ENCODE data around the gene CPSF3. TPM values are rescaled to one million over a fixed set of nuclear protein-coding genes. Genes with fewer than 3 reads are reported as not detected.

The CPSF3 gene
- total and polyA plus RNA-seq, 2 of the 13 experiments (the other 11 are each of a cell fraction or from before 2014, with no cell fraction given): 19.8 to 93.0 TPM

GRCh38 chr2:9423922-9424272, 443 bp downstream of the CPSF3 start (continued):
- TF ChIP-seq AFF4 (CRISPR knock-in tag; IDR thresholded peaks at IDR 0.05): no peak
- TF ChIP-seq SIX4 (CRISPR knock-in tag; IDR thresholded peaks at IDR 0.05): no peak
- TF ChIP-seq ZNF784 (CRISPR knock-in tag; IDR thresholded peaks at IDR 0.05; ENCODE audit: borderline replicate concordance): no peak
- no peak for TF ChIP-seq ZNF619 (CRISPR knock-in tag; IDR thresholded peaks at IDR 0.05)
- TF ChIP-seq POLR2AphosphoS2 (IDR thresholded peaks at IDR 0.05; ENCODE audit: low read depth, low read length): no peak
- no peak for TF ChIP-seq ZNF780A (CRISPR knock-in tag; IDR thresholded peaks at IDR 0.05)
- TF ChIP-seq PHF21A (CRISPR knock-in tag; IDR thresholded peaks at IDR 0.05): no peak
- TF ChIP-seq PRMT3 (CRISPR knock-in tag; IDR thresholded peaks at IDR 0.05; ENCODE audit: borderline replicate concordance, low read depth): no peak
- TF ChIP-seq ZNF766 (CRISPR knock-in tag; IDR thresholded peaks at IDR 0.05; ENCODE audit: borderline replicate concordance): peak; percentile 63; the same call in 1 of the 2 replicates
- TF ChIP-seq ZNF550 (CRISPR knock-in tag; IDR thresholded peaks at IDR 0.05; ENCODE audit: borderline replicate concordance): no peak
- no peak for TF ChIP-seq WIZ (CRISPR knock-in tag; IDR thresholded peaks at IDR 0.05)
- TF ChIP-seq PAXIP1 (CRISPR knock-in tag; conservative IDR thresholded peaks at IDR 0.05): no peak
- no peak for TF ChIP-seq ZIK1 (CRISPR knock-in tag; IDR thresholded peaks at IDR 0.05; ENCODE audit: borderline replicate concordance, low read depth)
- no peak for TF ChIP-seq ZNF281 (CRISPR knock-in tag; IDR thresholded peaks at IDR 0.05; ENCODE audit: borderline replicate concordance)
- no peak for TF ChIP-seq ARNT2 (CRISPR knock-in tag; IDR thresholded peaks at IDR 0.05; ENCODE audit: low read depth)
- peak; percentile 24; the same call in 1 of the 2 replicates for TF ChIP-seq KDM6A (CRISPR knock-in tag; IDR thresholded peaks at IDR 0.05; ENCODE audit: low read depth)
- no peak for TF ChIP-seq ZBTB7B (CRISPR knock-in tag; IDR thresholded peaks at IDR 0.05)
- no peak for TF ChIP-seq SMARCC2 (IDR thresholded peaks at IDR 0.05)
- no peak for TF ChIP-seq MTF2 (CRISPR knock-in tag; IDR thresholded peaks at IDR 0.05; ENCODE audit: borderline replicate concordance)
- TF ChIP-seq ZNF788 (CRISPR knock-in tag; IDR thresholded peaks at IDR 0.05; ENCODE audit: borderline replicate concordance): no peak
- no peak for TF ChIP-seq ZNF678 (CRISPR knock-in tag; IDR thresholded peaks at IDR 0.05)
